HG02678 (cell line): ENCODE results near the gene NDFIP2.

Experiments used
- ATAC-seq: cut with Tn5 transposase; IDR thresholded peaks from one replicate; pipeline ENCODE4 v1.9.1; 2021; ENCODE audit warnings: mild to moderate bottlenecking, moderate library complexity; ENCODE audit not compliant: unreplicated experiment

The NDFIP2 gene

GRCh38 chr13:79480954-79481684 is at the start of gene NDFIP2:
TSS of gene NDFIP2 (plus strand) at chr13:79481155. CDS start at chr13:79481204, 49 bp downstream.
- ATAC-seq: peak; percentile 91

GRCh38 chr13:79432086-79432485 is 48.9 kb upstream of the NDFIP2 start:
- ATAC-seq: no peak

GRCh38 chr13:79432992-79433391 is 48.0 kb upstream of the NDFIP2 start:
- ATAC-seq: no peak

- no peak for ATAC-seq
Measured at GRCh38 chr13:79434556-79434955, 46.4 kb upstream of the NDFIP2 start.

GRCh38 chr13:79435561-79435990 is 45.4 kb upstream of the NDFIP2 start:
- ATAC-seq: no peak

- no peak for ATAC-seq
Measured at GRCh38 chr13:79439275-79439674, 41.7 kb upstream of the NDFIP2 start.

GRCh38 chr13:79440958-79441528 is 39.9 kb upstream of the NDFIP2 start:
- ATAC-seq: no peak

GRCh38 chr13:79442221-79442620 is 38.7 kb upstream of the NDFIP2 start:
- no peak for ATAC-seq

GRCh38 chr13:79442706-79443105 is 38.2 kb upstream of the NDFIP2 start:
- ATAC-seq: no peak

- no peak for ATAC-seq
Measured at GRCh38 chr13:79445968-79446645, 34.8 kb upstream of the NDFIP2 start.

GRCh38 chr13:79447141-79447540 is 33.8 kb upstream of the NDFIP2 start:
- ATAC-seq: no peak

GRCh38 chr13:79447741-79448140 is 33.2 kb upstream of the NDFIP2 start:
- ATAC-seq: no peak

- no peak for ATAC-seq
Measured at GRCh38 chr13:79448413-79448812, 32.5 kb upstream of the NDFIP2 start.

- no peak for ATAC-seq
Measured at GRCh38 chr13:79450110-79450509, 30.8 kb upstream of the NDFIP2 start.

GRCh38 chr13:79451500-79451962 is 29.4 kb upstream of the NDFIP2 start:
- peak; percentile 99 for ATAC-seq

GRCh38 chr13:79452239-79452913 is 28.6 kb upstream of the NDFIP2 start:
- no peak for ATAC-seq

- ATAC-seq: no peak
Measured at GRCh38 chr13:79455331-79455730, 25.6 kb upstream of the NDFIP2 start.

GRCh38 chr13:79456051-79456450 is 24.9 kb upstream of the NDFIP2 start:
- no peak for ATAC-seq

GRCh38 chr13:79456656-79457365 is 24.1 kb upstream of the NDFIP2 start:
- ATAC-seq: peak; percentile 6

- peak; percentile 49 for ATAC-seq
Measured at GRCh38 chr13:79457390-79457789, 23.6 kb upstream of the NDFIP2 start.

- no peak for ATAC-seq
Measured at GRCh38 chr13:79457948-79458347, 23.0 kb upstream of the NDFIP2 start.
